GM19035 (cell line): Measurements from ENCODE around the gene ANXA10.
"Not testable (repeated sequence)": the region's sequence is repeated elsewhere in the genome, so short reads cannot be mapped to it uniquely, and the experiment has no call there.

Experiments
- ATAC-seq: cut with Tn5 transposase; IDR thresholded peaks from one replicate; pipeline ENCODE4 v1.9.1; 2021; ENCODE audit not compliant: unreplicated experiment

Gene ANXA10

DNA sequence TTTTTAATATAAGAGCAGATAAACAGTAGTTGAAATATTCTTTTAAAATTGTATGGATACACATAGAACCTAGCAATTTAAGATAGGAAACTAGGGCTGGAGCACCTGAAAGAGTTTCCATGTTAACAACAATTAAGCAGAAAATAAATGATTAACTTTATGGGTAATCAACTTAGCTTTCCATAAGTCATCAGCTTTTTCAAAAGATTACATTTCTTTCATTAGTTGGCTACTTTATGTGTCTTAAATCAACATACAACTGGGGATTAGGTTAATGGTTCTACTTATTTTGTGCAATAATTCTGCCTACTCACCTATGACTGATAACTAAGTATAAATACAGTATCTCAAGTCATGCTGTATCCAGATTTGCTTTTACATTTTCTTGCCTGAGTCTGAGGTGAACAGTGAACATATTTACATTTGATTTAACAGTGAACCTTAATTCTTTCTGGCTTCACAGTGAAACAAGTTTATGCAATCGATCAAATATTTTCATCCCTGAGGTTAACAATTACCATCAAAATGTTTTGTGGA is at the start of gene ANXA10:
TSS of gene ANXA10 (plus strand) at position 362 of the 537 bp plus-strand sequence. CDS start at position 526, 164 bp downstream.
- no peak for ATAC-seq

- ATAC-seq, result no peak
Measured at GRCh38 chr4:168045354-168045753, 47.0 kb upstream of the ANXA10 start.

GRCh38 chr4:168050002-168050401 is 42.3 kb upstream of the ANXA10 start:
- ATAC-seq, result no peak

GRCh38 chr4:168051526-168051925 is 40.8 kb upstream of the ANXA10 start:
- no peak for ATAC-seq

GRCh38 chr4:168057412-168057811 is 34.9 kb upstream of the ANXA10 start:
- ATAC-seq, result peak; percentile 98

GRCh38 chr4:168059251-168059650 is 33.1 kb upstream of the ANXA10 start:
- no peak for ATAC-seq

- ATAC-seq, result no peak
Measured at GRCh38 chr4:168063031-168063430, 29.3 kb upstream of the ANXA10 start.

- ATAC-seq, result no peak
Measured at GRCh38 chr4:168070903-168071302, 21.4 kb upstream of the ANXA10 start.

- no peak for ATAC-seq
Measured at GRCh38 chr4:168071304-168071703, 21.0 kb upstream of the ANXA10 start.

DNA sequence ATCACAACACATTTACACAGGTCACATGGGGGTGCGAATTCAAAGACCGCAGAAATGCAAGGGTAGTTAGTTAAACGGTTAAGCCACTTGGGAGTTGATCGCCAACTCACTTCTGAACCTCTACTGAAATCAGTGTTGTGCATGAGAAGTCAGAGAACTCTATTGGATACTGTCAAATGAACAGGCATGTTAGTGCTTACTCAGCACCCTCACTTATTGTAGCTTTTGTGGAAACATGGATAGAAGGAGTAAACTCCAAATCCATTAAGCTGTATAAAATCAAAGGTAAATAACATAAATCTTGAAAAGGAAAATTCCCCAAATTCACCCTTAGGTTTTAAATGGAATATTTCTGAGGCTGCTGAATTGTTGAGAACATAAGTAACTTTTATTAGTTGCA is 17.5 kb upstream of the ANXA10 start:
- ATAC-seq, result no peak

GRCh38 chr4:168076989-168077725 is 15.2 kb upstream of the ANXA10 start:
- ATAC-seq, result peak; percentile 88

- ATAC-seq, result no peak
Measured at GRCh38 chr4:168077726-168078239, 14.6 kb upstream of the ANXA10 start.

- ATAC-seq, result no peak
Measured at GRCh38 chr4:168082379-168082778, 10.0 kb upstream of the ANXA10 start.

GRCh38 chr4:168095776-168096406 is 3.6 kb downstream of the ANXA10 start:
- ATAC-seq, result no peak

DNA sequence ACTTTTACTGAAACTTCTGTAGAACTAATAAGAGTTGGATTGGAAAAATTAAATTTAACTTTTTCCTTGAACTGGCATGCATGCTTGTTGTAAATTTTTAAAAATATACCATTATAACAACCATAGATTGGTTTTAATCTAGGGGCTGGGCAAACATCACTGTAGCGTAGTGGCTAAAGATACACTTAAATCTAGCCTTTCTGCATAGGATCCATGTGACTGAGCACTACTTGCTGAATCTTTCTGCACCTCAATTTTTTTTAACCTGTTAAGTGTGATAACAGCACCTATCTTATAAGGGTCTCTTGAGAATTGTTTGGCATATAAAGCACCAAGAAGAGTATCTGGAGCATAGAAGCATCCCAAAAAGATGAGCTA is 4.1 kb downstream of the ANXA10 start:
- ATAC-seq, result no peak

DNA sequence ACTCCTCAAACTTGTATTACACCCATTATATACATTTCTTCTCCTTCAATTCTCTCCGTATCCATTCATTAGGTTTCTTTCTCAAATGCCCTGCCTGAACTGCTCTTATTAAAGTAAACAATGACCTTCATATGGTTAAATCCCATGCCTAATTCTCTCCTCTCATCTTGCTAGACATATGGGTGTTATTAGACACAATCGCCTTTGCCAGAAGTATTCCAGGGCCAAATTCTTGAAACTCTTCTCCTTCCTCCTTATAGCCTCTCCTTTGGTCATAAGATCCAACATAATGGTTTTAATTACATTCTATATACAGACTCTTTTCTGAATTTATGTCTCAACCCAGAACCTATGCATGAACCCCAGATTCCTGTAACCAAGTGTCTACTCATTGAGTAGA is 4.8 kb downstream of the ANXA10 start:
- no peak for ATAC-seq

- no peak for ATAC-seq
Measured at GRCh38 chr4:168098248-168098717, 5.9 kb downstream of the ANXA10 start.

DNA sequence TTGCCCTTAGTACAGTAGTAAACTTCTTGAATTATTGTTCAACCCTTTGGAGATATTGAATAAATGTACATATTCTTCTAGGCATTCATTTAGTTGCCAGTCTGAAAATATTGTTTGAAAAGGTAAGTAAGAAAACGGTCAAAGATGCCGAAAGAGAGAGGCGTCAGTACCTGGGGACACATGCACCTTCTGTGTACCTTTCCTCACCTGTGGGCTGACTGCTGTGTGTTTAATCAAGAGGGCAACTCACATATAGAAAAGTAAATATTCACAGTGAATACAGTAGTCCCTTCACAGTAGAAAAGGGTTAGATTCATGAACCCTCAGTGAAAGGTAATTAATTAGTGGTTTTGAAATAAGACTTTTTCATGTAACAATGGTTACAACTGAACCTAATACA is 6.9 kb downstream of the ANXA10 start:
- no peak for ATAC-seq

- ATAC-seq, result no peak
Measured at GRCh38 chr4:168101026-168101425, 8.7 kb downstream of the ANXA10 start.

DNA sequence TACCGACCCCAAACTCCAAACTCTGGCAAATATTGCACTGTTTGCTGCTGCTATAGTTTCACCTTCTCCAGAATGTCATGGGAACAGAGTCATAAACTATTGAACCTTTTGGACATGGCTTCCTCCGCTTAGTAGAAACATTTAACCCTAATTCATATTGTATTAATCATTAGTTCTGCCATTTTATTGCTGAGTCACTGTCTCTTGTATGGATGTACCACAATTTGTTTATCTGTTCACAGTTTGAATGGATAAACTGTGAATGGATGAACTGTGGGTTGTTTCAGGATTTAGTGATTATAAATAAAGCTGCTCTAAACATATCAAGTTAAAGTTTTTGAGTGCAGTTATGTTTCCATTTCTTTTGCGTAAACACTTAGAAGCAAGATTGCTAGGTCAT is 10.1 kb downstream of the ANXA10 start:
- ATAC-seq, result no peak

GRCh38 chr4:168109527-168109926 is 17.2 kb downstream of the ANXA10 start:
- no peak for ATAC-seq

DNA sequence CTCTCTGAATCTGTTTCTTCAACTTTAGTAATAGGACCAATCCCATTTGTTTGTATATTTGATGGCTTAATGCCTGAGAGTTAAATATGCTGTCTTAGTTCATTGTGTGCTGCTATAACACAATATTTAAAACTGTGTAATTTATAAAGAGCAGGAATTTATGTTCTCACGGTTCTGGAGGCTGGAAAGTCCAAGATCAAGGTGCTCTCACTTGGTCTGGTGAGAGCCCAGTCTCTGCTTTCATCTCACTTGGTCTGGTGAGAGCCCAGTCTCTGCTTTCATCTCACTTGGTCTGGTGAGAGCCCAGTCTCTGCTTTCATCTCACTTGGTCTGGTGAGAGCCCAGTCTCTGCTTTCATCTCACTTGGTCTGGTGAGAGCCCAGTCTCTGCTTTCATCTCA is 20.7 kb downstream of the ANXA10 start:
- ATAC-seq, result not testable (repeated sequence)
